ENCODE data around the gene ZMYND19. TPM values are rescaled to one million over a fixed set of nuclear protein-coding genes. Genes with fewer than 3 reads are reported as not detected.

ZMYND19 gene
- total RNA-seq (2012; rRNA removed) (14.3 and 16.4 TPM in 2 replicates), polyA plus RNA-seq (2012; rRNA removed) (21.4 and 23.1 TPM in 2 replicates), Bru-seq, nascent RNA (percentile 61 among the genes with signal in this experiment), BruChase-seq, experiment 1, labeled RNA remaining after a 6-hour chase (percentile 52 among the genes with signal in this experiment), BruChase-seq, experiment 2, labeled RNA remaining after a 2-hour chase (percentile 56 among the genes with signal in this experiment)
- polyA plus RNA-seq (2012; cell fraction: cytosol; rRNA removed), result 24.4 and 24.7 TPM in 2 replicates
- 41.1 and 61.6 TPM in 2 replicates for polyA plus RNA-seq (2012; cell fraction: nucleus; rRNA removed; ENCODE audit: low replicate concordance)
- long read RNA-seq, transcript ZMYND19-201 (6 exons, 1,375 nt), result major isoform, 28 of 43 reads
- long read RNA-seq, partial matches to known transcripts, result 4 of 43 reads
- long read RNA-seq, other reads (novel, unspliced or antisense), result 11 of 43 reads

DNA sequence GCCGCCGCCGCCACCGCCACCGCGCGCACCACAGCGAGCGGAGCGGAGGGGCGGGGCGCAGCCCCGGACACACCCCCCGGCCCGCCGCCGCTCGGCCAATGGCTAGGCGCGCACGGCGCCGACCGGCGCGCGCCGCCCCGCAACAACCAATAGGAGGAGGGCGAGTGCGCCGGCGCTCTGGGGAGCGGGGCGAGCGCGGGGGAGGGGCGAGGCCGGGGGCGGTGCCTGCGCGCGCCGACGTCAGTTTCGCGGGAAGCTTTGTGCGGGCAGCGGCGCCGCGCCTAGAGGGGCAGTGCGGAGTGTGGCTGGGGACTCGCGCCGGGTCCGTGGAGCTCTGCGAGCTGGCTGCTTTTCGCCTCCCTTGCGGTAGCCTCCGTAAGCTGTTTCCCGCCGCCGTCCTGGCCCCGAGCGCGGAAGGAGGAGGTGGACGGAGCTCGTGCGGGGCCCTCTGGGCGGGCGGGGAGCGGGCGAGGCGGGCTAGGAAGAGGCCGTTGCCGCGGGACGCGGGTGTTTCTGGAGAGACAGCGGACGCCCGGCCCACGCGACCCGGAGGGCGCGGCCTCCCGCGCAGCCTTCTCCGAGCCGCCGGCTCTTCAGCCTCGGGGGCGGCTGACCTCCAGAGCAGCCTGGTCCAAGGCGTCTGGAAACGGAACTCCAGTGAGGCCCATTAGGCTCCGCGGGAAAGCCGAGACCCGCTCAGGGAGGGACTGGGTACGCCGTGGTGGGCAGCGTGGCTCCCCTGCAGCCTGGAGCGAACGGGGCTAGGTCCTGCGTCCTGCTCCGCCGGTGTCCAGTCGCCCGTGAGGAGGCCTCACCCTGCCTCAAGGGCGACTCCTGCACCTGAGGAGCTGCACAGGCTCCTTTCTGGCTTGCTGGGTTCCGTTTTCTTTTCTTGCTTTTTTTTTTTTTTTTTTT is at the start of gene ZMYND19:
TSS of gene ZMYND19 (minus strand) at position 44 of the 915 bp plus-strand sequence. CDS start 249 bp downstream, outside the sequence.
- peak within 1 kb of the TSS; percentile 100 for H3K4me3 ChIP-seq (ENCODE audit: insufficient read depth, low read depth, low read length)
- H3K4me1 ChIP-seq (ENCODE audit: control insufficient read depth, insufficient read depth, low read length), result peaks cover 7% of the 10 kb centered on the region
- peaks cover 10% of the 10 kb centered on the region; the same call in 1 of the 2 replicates for H4K20me1 ChIP-seq (ENCODE audit: insufficient read depth, low read length)
- H3K27ac ChIP-seq (ENCODE audit: insufficient read depth, low read length), result peak within 1 kb of the TSS; percentile 69; the same call in 1 of the 2 replicates
- no peak within 1 kb of the TSS; a peak in 1 of 4 replicates for H4K8ac ChIP-seq (ENCODE audit: low read depth in 2 of 2, low read length in 2 of 2)
- H3K79me1 ChIP-seq (ENCODE audit: low read depth in 1 of 2, low read length in 2 of 2), result peaks cover 7 to 32% of the 10 kb centered on the region in 2 experiments
- peak within 1 kb of the TSS; percentile 99 for H2AFZ ChIP-seq (replicated peaks; ENCODE audit: low read length, poor library complexity)
- POLR2A ChIA-PET (ENCODE audit: unreplicated experiment), result interaction anchor here (1.1 kb wide), 1 partner anchor 14 kb away, joined by 3 read pairs; no protein-coding TSS in a partner anchor
- H4K5ac ChIP-seq (ENCODE audit: low read depth, low read length), result no peak within 1 kb of the TSS
- TF ChIP-seq, protein P1, sequence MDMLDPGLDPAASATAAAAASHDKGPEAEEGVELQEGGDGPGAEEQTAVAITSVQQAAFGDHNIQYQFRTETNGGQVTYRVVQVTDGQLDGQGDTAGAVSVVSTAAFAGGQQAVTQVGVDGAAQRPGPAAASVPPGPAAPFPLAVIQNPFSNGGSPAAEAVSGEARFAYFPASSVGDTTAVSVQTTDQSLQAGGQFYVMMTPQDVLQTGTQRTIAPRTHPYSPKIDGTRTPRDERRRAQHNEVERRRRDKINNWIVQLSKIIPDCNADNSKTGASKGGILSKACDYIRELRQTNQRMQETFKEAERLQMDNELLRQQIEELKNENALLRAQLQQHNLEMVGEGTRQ (IDR thresholded peaks at IDR 0.05; ENCODE audit: low read depth, low read length), result no peak
- TF ChIP-seq RCOR1 (IDR thresholded peaks at IDR 0.05; ENCODE audit: insufficient replicate concordance, low read length), result no peak
- peak; percentile 45; the same call in 1 of the 2 replicates for TF ChIP-seq POLR2A (IDR thresholded peaks at IDR 0.05; ENCODE audit: low read depth, low read length)
- TF ChIP-seq FOS (IDR thresholded peaks at IDR 0.05; ENCODE audit: low read depth, low read length), result no peak
- TF ChIP-seq, protein P2, sequence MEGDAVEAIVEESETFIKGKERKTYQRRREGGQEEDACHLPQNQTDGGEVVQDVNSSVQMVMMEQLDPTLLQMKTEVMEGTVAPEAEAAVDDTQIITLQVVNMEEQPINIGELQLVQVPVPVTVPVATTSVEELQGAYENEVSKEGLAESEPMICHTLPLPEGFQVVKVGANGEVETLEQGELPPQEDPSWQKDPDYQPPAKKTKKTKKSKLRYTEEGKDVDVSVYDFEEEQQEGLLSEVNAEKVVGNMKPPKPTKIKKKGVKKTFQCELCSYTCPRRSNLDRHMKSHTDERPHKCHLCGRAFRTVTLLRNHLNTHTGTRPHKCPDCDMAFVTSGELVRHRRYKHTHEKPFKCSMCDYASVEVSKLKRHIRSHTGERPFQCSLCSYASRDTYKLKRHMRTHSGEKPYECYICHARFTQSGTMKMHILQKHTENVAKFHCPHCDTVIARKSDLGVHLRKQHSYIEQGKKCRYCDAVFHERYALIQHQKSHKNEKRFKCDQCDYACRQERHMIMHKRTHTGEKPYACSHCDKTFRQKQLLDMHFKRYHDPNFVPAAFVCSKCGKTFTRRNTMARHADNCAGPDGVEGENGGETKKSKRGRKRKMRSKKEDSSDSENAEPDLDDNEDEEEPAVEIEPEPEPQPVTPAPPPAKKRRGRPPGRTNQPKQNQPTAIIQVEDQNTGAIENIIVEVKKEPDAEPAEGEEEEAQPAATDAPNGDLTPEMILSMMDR (conservative IDR thresholded peaks at IDR 0.05; ENCODE audit: low read depth, low read length), result 0 out of 2 replicates have a peak, but pooled peaks have one; percentile 2
- peak; percentile 78 for TF ChIP-seq MXI1 (IDR thresholded peaks at IDR 0.05; ENCODE audit: borderline replicate concordance, low read depth, low read length)
- TF ChIP-seq MAFK (IDR thresholded peaks at IDR 0.05; ENCODE audit: low read depth, low read length), result no peak
- TF ChIP-seq NFE2L2 (IDR thresholded peaks at IDR 0.05; ENCODE audit: low read depth, low read length), result no peak
- TF ChIP-seq MAZ (IDR thresholded peaks at IDR 0.05; ENCODE audit: borderline replicate concordance, low read depth, low read length), result peak; percentile 37; the same call in 1 of the 2 replicates
- dilution Hi-C loops (cut with HindIII; ENCODE audit: low sequenced_read_pairs, unreplicated experiment), result no loop called here
- no peak within 1 kb of the TSS for H4K91ac ChIP-seq (ENCODE audit: insufficient read depth, low read depth, low read length)
- H3K9me3 ChIP-seq (ENCODE audit: control insufficient read depth, insufficient read depth, low read length), result no peaks in the 10 kb centered on the region
- no peak within 1 kb of the TSS for H2BK15ac ChIP-seq (ENCODE audit: low read depth, low read length)
- H2AK9ac ChIP-seq (replicated peaks; ENCODE audit: low read depth, low read length, poor library complexity), result peak within 1 kb of the TSS; percentile 82
- peak within 1 kb of the TSS; percentile 93 for H3K4me2 ChIP-seq (ENCODE audit: low read depth, low read length)
- H3K9me1 ChIP-seq (ENCODE audit: insufficient read depth, low read length), result no peaks in the 10 kb centered on the region
- in situ Hi-C loops (cut with MboI; ENCODE audit: low sequenced_read_pairs), result no loop called here
- ATAC-seq (ENCODE audit: low read depth) (peak; percentile 98), DNase-seq (peak; percentile 81)
- no TSS peak for BruUV-seq (replicated peaks)
- no peak within 1 kb of the TSS for H3K56ac ChIP-seq (ENCODE audit: extremely low read depth, insufficient read depth, low read length)
- H3K27me3 ChIP-seq (ENCODE audit: control insufficient read depth, insufficient read depth, low read length), result no peaks in the 10 kb centered on the region
- peak within 1 kb of the TSS; percentile 62 for H3K9ac ChIP-seq (ENCODE audit: low read depth, low read length)
- CTCF ChIA-PET, result no interaction called here
- H3K4ac ChIP-seq (ENCODE audit: low read depth, low read length), result no peak within 1 kb of the TSS; the same call in 1 of the 2 replicates
- no peak within 1 kb of the TSS for H2BK120ac ChIP-seq (ENCODE audit: low read depth, low read length)
- no peak within 1 kb of the TSS for H2BK5ac ChIP-seq (ENCODE audit: low read depth, low read length, poor library complexity, severe bottlenecking)
- H3K18ac ChIP-seq (ENCODE audit: low read depth, low read length), result no peak within 1 kb of the TSS
- no peak within 1 kb of the TSS for H2BK20ac ChIP-seq (ENCODE audit: low read depth, low read length)
- H2AK5ac ChIP-seq (ENCODE audit: low read depth, low read length), result 0 out of 2 replicates have a peak within 1 kb of the TSS, but pooled peaks have one; percentile 38
- 2% methylated on average over 46 of the region's 113 CpGs; no CpG with 5 or more reads in 1 of the 2 experiments for WGBS, 2 experiments (ENCODE audit: extremely low coverage in 2 of 2, insufficient read length in 1 of 2)
- 0 out of 2 replicates have a peak within 1 kb of the TSS, but pooled peaks have one; percentile 18 for H3K23ac ChIP-seq (ENCODE audit: low read depth, low read length)
- H3K36me3 ChIP-seq (ENCODE audit: control insufficient read depth, insufficient read depth, low read length), result peaks cover 21% of the 10 kb centered on the region
- intact Hi-C loops (cut with micrococcal nuclease), result no loop called here
- peak within 1 kb of the TSS; percentile 2; the same call in 1 of the 2 replicates for H3K14ac ChIP-seq (replicated peaks; ENCODE audit: low read depth, low read length)
